ENCODE data around the gene TGFA.

- TF ChIP-seq CTCF (conservative IDR thresholded peaks at IDR 0.05; ENCODE audit: low read length) (no peak), EZH2phosphoT487 (IDR thresholded peaks at IDR 0.05; ENCODE audit: borderline replicate concordance, low read depth, low read length) (no peak)
These were observed 37.7 kb downstream of the TGFA start for GRCh38 chr2:70515938-70516337.
